Endothelial cell of umbilical vein (primary cell): Measurements from ENCODE around the gene ACSL6. TPM values are rescaled to one million over a fixed set of nuclear protein-coding genes. Genes with fewer than 3 reads are reported as not detected.

Experiments used
- BruUV-seq: library from RNA; stranded (reverse); fragments of 400-500 nt; replicated peaks from 2 replicates; lab custom pipeline; 2021; lab: Mats Ljungman, UMichigan
- CTCF ChIA-PET: fragments of 300-600, 350-600 bp; sonication (Branson Sonifier 250); formaldehyde crosslinking; loops from one replicate; lab custom pipeline; 2021; ENCODE audit warnings: antibody characterized with exemption, inconsistent platforms; lab: Charles Lee
- POLR2A ChIA-PET: fragments of 300-600, 350-600 bp; sonication (Branson Sonifier 250); formaldehyde crosslinking; loops from one replicate; lab custom pipeline; 2021; ENCODE audit warnings: antibody characterized with exemption, inconsistent platforms; lab: Charles Lee
- DNase-seq: peaks from one replicate; pipeline ENCODE4 v3.0.0-alpha.2; 2011; ENCODE audit warnings: low read depth, low spot score
- FAIRE-seq: peaks from 2 replicates; lab custom pipeline; 2011; peaks lifted over from hg19 to GRCh38; lab: Jason Lieb, UNC
- H2AFZ ChIP-seq: 2 replicates; pipeline ENCODE4 v1.6.0; 2012; ENCODE audit warnings: low read depth, low read length, control low read depth, inconsistent platforms
- H3K27ac ChIP-seq: 2 replicates; pipeline ENCODE4 v1.5.1; 2011; ENCODE audit warnings: low read depth, mild to moderate bottlenecking, control low read depth, low read length, moderate library complexity; ENCODE audit not compliant: insufficient read depth
- H3K27me3 ChIP-seq, 2 experiments: 2 replicates each; pipeline versions ENCODE4 v1.6.0 to v1.6.1; 2011; ENCODE audit warnings: low read length in 2 of 2, mixed read lengths in 1 of 2; ENCODE audit not compliant: control insufficient read depth in 2 of 2, insufficient read depth in 2 of 2
- H3K36me3 ChIP-seq, 2 experiments: 2 replicates in 1 of 2; 3 replicates in 1 of 2; pipeline ENCODE4 v1.5.1; 2011; ENCODE audit warnings: low read length in 2 of 2, mild to moderate bottlenecking in 1 of 2, moderate library complexity in 1 of 2; ENCODE audit not compliant: control insufficient read depth in 2 of 2, insufficient read depth in 2 of 2; ENCODE audit errors: extremely low read depth in 1 of 2
- H3K4me1 ChIP-seq: 3 replicates; pipeline ENCODE4 v1.5.1; 2011; ENCODE audit warnings: mild to moderate bottlenecking, low read length; ENCODE audit not compliant: control insufficient read depth, insufficient read depth; ENCODE audit errors: extremely low read depth
- H3K4me2 ChIP-seq: 2 replicates; pipeline ENCODE4 v1.6.1; 2011; ENCODE audit warnings: low read length, control low read depth, mixed read lengths; ENCODE audit not compliant: insufficient read depth
- H3K4me3 ChIP-seq, 3 experiments: fragments of 200-600 bp in 1 of 3; sonication (generic), shearing (Covaris generic) in 1 of 3; replicated peaks in 1 of 3; 2 replicates each; pipeline ENCODE4 v1.5.1; 2011 to 2016; ENCODE audit warnings: control low read depth in 3 of 3, low read length in 3 of 3, mild to moderate bottlenecking in 2 of 3, inconsistent platforms in 1 of 3, low read depth in 1 of 3, moderate library complexity in 1 of 3; ENCODE audit not compliant: insufficient read depth in 1 of 3
- H3K79me2 ChIP-seq: 2 replicates; pipeline ENCODE4 v1.6.0; 2012; ENCODE audit warnings: low read length, inconsistent platforms; ENCODE audit not compliant: control insufficient read depth, insufficient read depth
- H3K9ac ChIP-seq: replicated peaks from 2 replicates; pipeline ENCODE3; 2011; ENCODE audit warnings: low read length, control low read depth; ENCODE audit not compliant: insufficient read depth; ENCODE audit errors: extremely low read depth
- H3K9me1 ChIP-seq: replicated peaks from 3 replicates; pipeline ENCODE4 v1.6.0; 2011; ENCODE audit warnings: mild to moderate bottlenecking, low read length; ENCODE audit not compliant: control insufficient read depth, insufficient read depth; ENCODE audit errors: extremely low read depth
- H3K9me3 ChIP-seq: replicated peaks from 2 replicates; pipeline ENCODE4 v1.5.1; 2012; ENCODE audit warnings: low read length, inconsistent platforms; ENCODE audit not compliant: control insufficient read depth, insufficient read depth
- H4K20me1 ChIP-seq: replicated peaks from 2 replicates; pipeline ENCODE3; 2011; ENCODE audit warnings: mild to moderate bottlenecking, low read length; ENCODE audit not compliant: control insufficient read depth, insufficient read depth; ENCODE audit errors: extremely low read depth
- CTCF ChIP-seq, 2 donors: IDR thresholded peaks; 1 replicate in 1 of 2; 2 replicates in 1 of 2; pipeline ENCODE4 v1.5.1; 2011; ENCODE audit warnings: low read length in 2 of 2, mild to moderate bottlenecking in 2 of 2, moderate library complexity in 2 of 2, control low read depth in 1 of 2, inconsistent platforms in 1 of 2, low read depth in 1 of 2; ENCODE audit not compliant: insufficient read depth in 1 of 2; ENCODE audit errors: extremely low read depth in 1 of 2
- EZH2 ChIP-seq: IDR thresholded peaks from 2 replicates; pipeline ENCODE4 v1.6.1; 2012; ENCODE audit warnings: borderline replicate concordance, low read depth, mild to moderate bottlenecking, moderate library complexity, low read length, inconsistent platforms; ENCODE audit not compliant: severe bottlenecking
- FOS ChIP-seq: IDR thresholded peaks from 2 replicates; pipeline ENCODE4 v1.6.1; 2011; ENCODE audit warnings: mild to moderate bottlenecking, low read length, moderate library complexity, borderline replicate concordance; ENCODE audit not compliant: insufficient read depth
- GATA2 ChIP-seq: IDR thresholded peaks from 2 replicates; pipeline ENCODE4 v1.7.0; 2011; ENCODE audit warnings: low read depth, mild to moderate bottlenecking, moderate library complexity, mixed read lengths, low read length; ENCODE audit not compliant: insufficient read length, insufficient read depth
- JUN ChIP-seq: IDR thresholded peaks from 2 replicates; pipeline ENCODE4 v1.6.1; 2011; ENCODE audit warnings: borderline replicate concordance, low read depth; ENCODE audit not compliant: insufficient read length, insufficient read depth
- MAX ChIP-seq: IDR thresholded peaks from 2 replicates; pipeline ENCODE4 v1.6.1; 2011; ENCODE audit not compliant: insufficient read depth, insufficient read length
- MYC ChIP-seq: IDR thresholded peaks from one replicate; pipeline ENCODE4 v1.6.1; 2011; ENCODE audit warnings: mild to moderate bottlenecking, low read depth, low read length
- POLR2A ChIP-seq: IDR thresholded peaks from 2 replicates; pipeline ENCODE4 v1.6.1; 2012; ENCODE audit warnings: low read depth, mild to moderate bottlenecking, control low read depth, low read length
- POLR2AphosphoS5 ChIP-seq: IDR thresholded peaks from 2 replicates; pipeline ENCODE4 v1.6.1; 2012; ENCODE audit warnings: low read depth, mild to moderate bottlenecking, control low read depth, low read length, moderate library complexity; ENCODE audit not compliant: insufficient read depth
- dilution Hi-C: fragments of 300-500 bp; cut with MboI; formaldehyde crosslinking; loops from one replicate; pipeline ENCODE4 v1.15.0; 2019; ENCODE audit warnings: low sequenced_read_pairs; ENCODE audit not compliant: extremely low pct_ligation_motif_present
- intact Hi-C: fragments of 100-400 bp; cut with micrococcal nuclease; formaldehyde crosslinking; loops from one replicate; pipeline ENCODE4 v1.10.0; 2022
- polyA plus RNA-seq, 4 experiments: library from polyadenylated mRNA; depleted of rRNA in 3 of 4; stranded (reverse) in 3 of 4; unstranded in 1 of 4; fragments of >200 nt; gene quantifications; 2 replicates each; pipeline versions ENCODE4 v1.2.1 to v1.2.3, GENCODE V29; 2011 to 2012; ENCODE audit warnings: missing spikeins in 1 of 4
- total RNA-seq: library from RNA; stranded (reverse); gene quantifications from 2 replicates; pipeline ENCODE4 v1.2.3, GENCODE V29; 2021

Gene ACSL6
- total and polyA plus RNA-seq, 2 donors (not counting 3 experiments of a cell fraction or from before 2014, with no cell fraction given) = not detected

GRCh38 chr5:131968396-131968954 is 43.0 kb downstream of the ACSL6 start:
- intact Hi-C loops = no loop called here
- FAIRE-seq (no peak), DNase-seq (no peak)
- Histone ChIP-seq H3K4me3 (no peak overlapping the region), H2AFZ (no peak overlapping the region), H3K9ac (no peak overlapping the region), H3K27ac (no peak overlapping the region), H3K36me3 (no peaks in the 10 kb centered on the region), H3K9me1 (no peaks in the 10 kb centered on the region), H3K4me2 (no peak overlapping the region), H3K4me1 (no peaks in the 10 kb centered on the region), H3K79me2 (no peaks in the 10 kb centered on the region), H3K27me3 (peaks cover 1 to 2% of the 10 kb centered on the region in 2 experiments), H3K9me3 (no peaks in the 10 kb centered on the region), H4K20me1 (no peaks in the 10 kb centered on the region)
- dilution Hi-C loops = no loop called here
- POLR2A ChIA-PET = no interaction called here
- TF ChIP-seq EZH2 (no peak), POLR2AphosphoS5 (no peak)
- no TSS peak for BruUV-seq
- CTCF ChIA-PET = interaction anchor here (1.0 kb wide), 1 partner anchor 40 kb away, joined by 4 read pairs; no protein-coding TSS in a partner anchor

GRCh38 chr5:131966551-131966950 is 44.9 kb downstream of the ACSL6 start:
- CTCF ChIA-PET = no interaction called here

More at GRCh38 chr5:131966551-131966950, 44.9 kb downstream of the ACSL6 start:
- intact Hi-C loops = no loop called here
- POLR2A ChIA-PET = no interaction called here
- Histone ChIP-seq H3K27ac (no peak overlapping the region), H3K79me2 (no peaks in the 10 kb centered on the region), H3K27me3 (peaks cover 0 to 1% of the 10 kb centered on the region in 2 experiments), H3K4me2 (no peak overlapping the region), H2AFZ (no peak overlapping the region), H4K20me1 (no peaks in the 10 kb centered on the region), H3K9me1 (no peaks in the 10 kb centered on the region), H3K9ac (no peak overlapping the region), H3K36me3 (no peaks in the 10 kb centered on the region), H3K9me3 (no peaks in the 10 kb centered on the region), H3K4me1 (no peaks in the 10 kb centered on the region), H3K4me3 (no peak overlapping the region)
- TF ChIP-seq POLR2A (no peak), EZH2 (no peak), POLR2AphosphoS5 (no peak), MYC (no peak), GATA2 (no peak), FOS (no peak), MAX (no peak), JUN (no peak), CTCF (IDR thresholded peaks at IDR 0.05; ENCODE audit: extremely low read depth in 1 of 2, insufficient read depth in 1 of 2, low read depth in 1 of 2, low read length in 2 of 2) (no peak)
- dilution Hi-C loops = no loop called here
- DNase-seq = no peak
- no peak for FAIRE-seq
- no TSS peak for BruUV-seq
